Tibial nerve (tissue), 4 donors: ENCODE data around the gene NPM1. TPM values are rescaled to one million over a fixed set of nuclear protein-coding genes. Genes with fewer than 3 reads are reported as not detected.
A peak's percentile ranks its signal among the peaks of the same experiment; 100 is the strongest.

Experiments
- DNase-seq, 2 donors: peaks; one replicate each; pipeline ENCODE4 v3.0.0-alpha.2; 2019; ENCODE audit warnings: low spot score in 2 of 2
- H3K27ac ChIP-seq, 4 donors: fragments of 200-600 bp; sonication (generic) in 3 of 4; one replicate each; pipeline ENCODE4 v1.5.1; 2017 to 2019; ENCODE audit warnings: mild to moderate bottlenecking in 1 of 4
- H3K27me3 ChIP-seq, 2 donors: fragments of 200-600 bp; sonication (generic) in 1 of 2; one replicate each; pipeline versions ENCODE4 v1.5.1 to v1.6.0; 2017 to 2019
- H3K36me3 ChIP-seq, 3 donors: fragments of 200-600 bp; sonication (generic); one replicate each; pipeline ENCODE4 v1.5.1; 2018 to 2019
- H3K4me1 ChIP-seq, 4 donors: fragments of 200-600 bp; sonication (generic) in 3 of 4; one replicate each; pipeline ENCODE4 v1.5.1; 2017 to 2019
- H3K4me3 ChIP-seq, 4 donors: fragments of 200-600 bp; sonication (generic) in 3 of 4; one replicate each; pipeline ENCODE4 v1.5.1; 2017 to 2019; ENCODE audit warnings: mild to moderate bottlenecking in 1 of 4, moderate library complexity in 1 of 4
- H3K9me3 ChIP-seq, 4 donors: fragments of 200-600 bp; sonication (generic) in 3 of 4; one replicate each; pipeline ENCODE4 v1.5.1; 2017 to 2019
- EP300 ChIP-seq, 2 donors: sonication (generic); formaldehyde crosslinking; IDR thresholded peaks; one replicate each; pipeline ENCODE4 v1.6.1; 2017; ENCODE audit warnings: antibody characterized with exemption in 2 of 2, mild to moderate bottlenecking in 1 of 2
- POLR2A ChIP-seq, 2 donors: fragments of 450-650 bp; IDR thresholded peaks; one replicate each; pipeline ENCODE4 v1.6.1; 2017; ENCODE audit warnings: antibody characterized with exemption in 2 of 2, mild to moderate bottlenecking in 2 of 2, moderate library complexity in 2 of 2
- WGBS, 2 donors: methylation state at CpG; one replicate each; pipeline ENCODE4 v1.1.5; 2018; 5-methylcytosine and 5-hydroxymethylcytosine counted together
- total RNA-seq, 4 donors: library from RNA; depleted of rRNA; stranded (reverse); fragments of >200 nt; gene quantifications; one replicate each; pipeline ENCODE4 v1.1.0, GENCODE V29; 2016
- TF ChIP-seq, protein P1 (sequence below), 5 experiments: fragments of 200-600 bp in 3 of 5; fragments of 450-650 bp in 2 of 5; sonication (generic) in 3 of 5; IDR thresholded peaks; one replicate each; pipeline ENCODE4 v1.5.1; 2016 to 2019; ENCODE audit warnings: antibody characterized with exemption in 5 of 5, mild to moderate bottlenecking in 3 of 5, moderate library complexity in 2 of 5

Gene NPM1
- total RNA-seq, 4 donors from 2014 or later = 422 to 496 (median 444) TPM

GRCh38 chr5:171426680-171427079, 39.0 kb downstream of the NPM1 start:
- Histone ChIP-seq H3K27ac (no peak overlapping the region), H3K36me3 (no peaks in the 10 kb centered on the region), H3K4me1 (no peaks in the 10 kb centered on the region), H3K4me3 (no peak overlapping the region), H3K27me3 (no peaks in the 10 kb centered on the region), H3K9me3 (no peaks in the 10 kb centered on the region)
- 88 to 91% methylated on average over 9 of the region's 9 CpGs for WGBS, 2 donors
- no peak for DNase-seq
- TF ChIP-seq POLR2A (IDR thresholded peaks at IDR 0.05) = no peak
- TF ChIP-seq, protein P1, sequence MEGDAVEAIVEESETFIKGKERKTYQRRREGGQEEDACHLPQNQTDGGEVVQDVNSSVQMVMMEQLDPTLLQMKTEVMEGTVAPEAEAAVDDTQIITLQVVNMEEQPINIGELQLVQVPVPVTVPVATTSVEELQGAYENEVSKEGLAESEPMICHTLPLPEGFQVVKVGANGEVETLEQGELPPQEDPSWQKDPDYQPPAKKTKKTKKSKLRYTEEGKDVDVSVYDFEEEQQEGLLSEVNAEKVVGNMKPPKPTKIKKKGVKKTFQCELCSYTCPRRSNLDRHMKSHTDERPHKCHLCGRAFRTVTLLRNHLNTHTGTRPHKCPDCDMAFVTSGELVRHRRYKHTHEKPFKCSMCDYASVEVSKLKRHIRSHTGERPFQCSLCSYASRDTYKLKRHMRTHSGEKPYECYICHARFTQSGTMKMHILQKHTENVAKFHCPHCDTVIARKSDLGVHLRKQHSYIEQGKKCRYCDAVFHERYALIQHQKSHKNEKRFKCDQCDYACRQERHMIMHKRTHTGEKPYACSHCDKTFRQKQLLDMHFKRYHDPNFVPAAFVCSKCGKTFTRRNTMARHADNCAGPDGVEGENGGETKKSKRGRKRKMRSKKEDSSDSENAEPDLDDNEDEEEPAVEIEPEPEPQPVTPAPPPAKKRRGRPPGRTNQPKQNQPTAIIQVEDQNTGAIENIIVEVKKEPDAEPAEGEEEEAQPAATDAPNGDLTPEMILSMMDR (IDR thresholded peaks at IDR 0.05) = no peak
- TF ChIP-seq EP300 (IDR thresholded peaks at IDR 0.05) = no peak

DNA sequence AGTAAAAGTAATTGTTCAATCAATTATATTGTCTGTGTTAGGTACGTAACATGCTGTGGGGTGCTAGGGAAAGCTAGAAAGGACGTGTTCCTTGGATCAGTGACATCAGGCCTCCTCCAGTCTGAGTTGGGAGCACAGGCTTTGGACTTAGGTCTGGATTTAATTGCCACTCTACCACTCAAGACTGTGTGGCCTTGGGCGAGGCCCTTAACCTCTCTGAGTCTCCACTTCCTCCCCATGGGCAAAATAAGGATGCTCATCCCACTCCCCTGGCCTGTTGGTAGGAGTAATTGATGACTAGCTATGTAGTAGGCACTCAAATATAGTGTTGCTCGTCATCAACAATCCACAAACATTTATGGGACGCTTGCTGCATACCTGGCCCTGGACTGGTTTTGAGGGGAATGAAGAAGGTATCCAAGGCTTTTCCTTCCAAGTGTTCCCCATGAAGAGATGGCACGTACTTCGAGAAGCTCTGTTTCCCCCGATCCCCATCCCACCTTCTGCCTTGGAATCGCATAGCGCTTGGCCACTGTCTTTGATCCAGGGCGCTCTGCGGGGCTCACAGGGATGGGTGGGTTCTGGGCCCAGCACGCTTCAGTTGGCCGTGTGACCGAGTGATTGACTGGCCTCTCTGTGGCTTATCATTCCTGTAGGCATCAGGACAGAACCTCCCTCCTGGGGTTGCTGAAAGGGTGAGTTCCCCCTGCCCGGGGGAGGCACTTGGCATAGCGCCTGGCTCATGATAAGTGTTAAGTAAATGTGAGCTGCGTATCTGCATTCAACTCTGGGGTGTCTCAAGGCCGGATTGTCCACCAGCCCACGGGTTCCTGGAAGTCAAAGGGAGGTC, 39.9 kb downstream of the NPM1 start:
- DNase-seq = no peak
- H3K9me3 ChIP-seq = no peaks in the 10 kb centered on the region

GRCh38 chr5:171428168-171428696, 40.6 kb downstream of the NPM1 start:
- H3K4me3 ChIP-seq = no peak overlapping the region
- no peaks in the 10 kb centered on the region for H3K9me3 ChIP-seq
- TF ChIP-seq, protein P1 (IDR thresholded peaks at IDR 0.05) = no peak
- TF ChIP-seq POLR2A (IDR thresholded peaks at IDR 0.05) (no peak), EP300 (IDR thresholded peaks at IDR 0.05) (no peak)
- H3K27me3 ChIP-seq = no peaks in the 10 kb centered on the region
- WGBS, 2 donors = 90 to 92% methylated on average over 9 of the region's 9 CpGs
- no peaks in the 10 kb centered on the region for H3K4me1 ChIP-seq
- no peak for DNase-seq
- H3K27ac ChIP-seq = no peak overlapping the region
- H3K36me3 ChIP-seq = no peaks in the 10 kb centered on the region

More for the DNA sequence above, 39.9 kb downstream of the NPM1 start:
- Histone ChIP-seq H3K4me3 (no peak overlapping the region), H3K36me3 (no peaks in the 10 kb centered on the region), H3K4me1 (no peaks in the 10 kb centered on the region), H3K27me3 (no peaks in the 10 kb centered on the region), H3K27ac (no peak overlapping the region)
- WGBS, 2 donors = 83% methylated on average over 20 of the region's 20 CpGs
- TF ChIP-seq POLR2A (IDR thresholded peaks at IDR 0.05) (no peak), EP300 (IDR thresholded peaks at IDR 0.05) (no peak)
- TF ChIP-seq, protein P1 (IDR thresholded peaks at IDR 0.05) = no peak

DNA sequence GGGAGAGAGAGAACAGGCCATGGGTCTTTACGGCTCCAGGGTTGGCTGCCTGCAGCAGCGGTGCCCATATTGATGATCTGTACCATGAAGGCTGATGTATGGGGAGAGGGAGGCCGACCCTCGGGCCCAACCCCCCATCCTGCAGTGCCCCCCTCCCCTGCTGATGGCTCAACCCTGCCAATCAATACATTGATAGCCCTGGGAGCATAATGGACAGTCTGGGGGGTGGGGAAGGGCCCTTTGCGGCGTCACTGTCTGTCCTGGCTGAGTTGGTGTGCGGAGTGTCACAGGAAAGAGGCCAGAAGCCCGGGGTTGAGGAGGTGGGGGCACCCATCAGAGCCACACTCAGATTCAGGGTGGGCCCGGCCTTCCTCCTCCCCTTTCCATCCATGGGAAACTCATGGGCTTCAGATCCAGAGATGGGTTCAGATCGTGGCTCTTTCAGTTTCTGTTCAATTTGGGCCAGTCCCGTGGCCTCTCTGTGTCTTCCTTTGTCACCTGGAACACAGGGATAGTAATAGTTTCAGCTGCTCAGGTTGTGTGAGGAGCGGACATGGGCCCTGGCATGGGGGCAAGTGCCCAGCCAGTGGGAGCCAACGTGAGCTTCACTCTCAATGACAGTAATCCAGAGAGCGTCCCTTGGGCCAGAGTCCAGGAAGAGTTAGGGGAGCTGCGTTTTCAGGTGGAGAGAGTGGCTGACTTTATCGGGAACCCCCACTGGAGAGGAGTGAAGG, 41.3 kb downstream of the NPM1 start:
- Histone ChIP-seq H3K27me3 (no peaks in the 10 kb centered on the region), H3K36me3 (no peaks in the 10 kb centered on the region), H3K27ac (no peak overlapping the region), H3K4me3 (no peak overlapping the region), H3K4me1 (no peaks in the 10 kb centered on the region), H3K9me3 (no peaks in the 10 kb centered on the region)
- DNase-seq = no peak
- 87% methylated on average over 14 to 16 of the region's 16 CpGs for WGBS, 2 donors
- TF ChIP-seq EP300 (IDR thresholded peaks at IDR 0.05) (no peak), POLR2A (IDR thresholded peaks at IDR 0.05) (no peak)
- TF ChIP-seq, protein P1 (IDR thresholded peaks at IDR 0.05) = no peak

- Histone ChIP-seq H3K36me3 (no peaks in the 10 kb centered on the region), H3K4me3 (no peak overlapping the region), H3K4me1 (no peaks in the 10 kb centered on the region), H3K27ac (no peak overlapping the region), H3K27me3 (no peaks in the 10 kb centered on the region), H3K9me3 (no peaks in the 10 kb centered on the region)
- TF ChIP-seq, protein P1 (IDR thresholded peaks at IDR 0.05) = no peak
- TF ChIP-seq POLR2A (IDR thresholded peaks at IDR 0.05) = no peak
- no peak for TF ChIP-seq EP300 (IDR thresholded peaks at IDR 0.05)
- 84% methylated on average over 4 of the region's 4 CpGs for WGBS, 2 donors
- peak in 1 of 2 donors; percentile 10 for DNase-seq
These were observed 41.9 kb downstream of the NPM1 start for GRCh38 chr5:171429543-171429910.
